ENCODE measurements around the gene FAM163B.

FAM163B gene

DNA sequence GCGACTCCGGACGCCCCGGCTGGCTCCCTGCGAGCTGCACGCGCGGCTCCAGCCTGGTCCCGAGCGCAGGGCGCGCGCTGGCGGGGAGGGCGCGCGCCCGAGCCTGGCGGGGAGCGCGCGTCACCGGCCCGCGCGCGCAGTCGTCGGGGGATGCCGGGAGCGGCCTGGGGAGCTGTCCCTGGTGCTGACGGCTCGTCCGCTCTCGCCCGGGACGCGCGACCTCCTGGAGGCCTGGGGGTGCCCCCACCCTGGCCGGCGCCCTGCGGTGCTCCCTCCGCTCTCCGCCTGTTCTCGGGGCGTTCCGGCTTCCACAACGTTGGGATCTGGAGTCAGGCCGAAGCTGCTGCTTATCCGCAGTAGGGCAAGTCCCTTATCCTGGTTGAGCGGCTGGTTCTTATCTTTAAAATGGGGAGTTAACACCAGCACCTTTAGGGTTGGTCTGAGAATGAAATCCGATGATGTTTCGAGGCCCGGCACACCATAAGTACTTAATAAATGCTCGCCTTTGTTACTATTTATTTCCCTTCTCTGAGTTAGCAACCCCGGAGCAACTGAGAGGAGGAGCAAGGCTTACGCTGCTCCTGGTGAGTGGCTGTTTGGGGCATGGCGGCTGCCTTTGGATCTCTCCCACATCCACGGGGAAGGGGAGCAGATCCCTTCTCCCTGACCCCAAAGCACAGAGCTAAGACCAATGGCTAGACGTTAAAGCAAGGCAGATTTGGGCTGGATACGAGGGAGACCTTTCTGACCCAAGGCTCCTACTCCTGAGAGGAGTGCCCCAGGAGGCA, at the start of gene FAM163B:
Gene FAM163B (minus strand): TSS at position 79 of the 788 bp plus-strand sequence. CDS start 29,166 bp downstream, outside the sequence.
- DNase-seq = no peak

DNA sequence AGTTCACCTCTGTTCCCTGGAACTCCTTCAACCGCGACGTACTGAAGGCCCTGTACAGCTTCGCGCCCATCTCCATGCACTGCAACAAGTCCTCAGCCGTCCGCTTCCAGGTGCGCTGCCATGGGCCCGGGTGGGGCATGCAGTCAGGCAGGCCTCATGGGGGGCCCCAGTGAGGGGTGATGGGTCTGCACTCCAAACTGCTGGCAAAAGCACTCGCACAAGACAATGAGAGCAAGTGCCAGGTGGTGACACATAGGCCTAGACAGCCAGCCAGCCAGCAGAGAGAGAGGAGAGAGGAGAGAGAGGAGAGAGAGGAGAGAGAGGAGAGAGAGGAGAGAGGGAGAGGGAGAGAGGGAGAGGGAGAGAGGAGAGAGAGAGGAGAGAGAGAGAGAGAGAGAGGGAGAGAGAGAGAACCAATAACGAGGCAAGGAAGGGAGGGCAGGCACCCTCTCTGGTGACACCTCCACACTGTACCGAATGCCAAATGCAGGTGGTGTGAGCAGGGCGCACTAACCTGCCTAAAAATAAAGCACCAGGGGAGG, 48.0 kb upstream of the FAM163B start:
- no peak for DNase-seq

DNA sequence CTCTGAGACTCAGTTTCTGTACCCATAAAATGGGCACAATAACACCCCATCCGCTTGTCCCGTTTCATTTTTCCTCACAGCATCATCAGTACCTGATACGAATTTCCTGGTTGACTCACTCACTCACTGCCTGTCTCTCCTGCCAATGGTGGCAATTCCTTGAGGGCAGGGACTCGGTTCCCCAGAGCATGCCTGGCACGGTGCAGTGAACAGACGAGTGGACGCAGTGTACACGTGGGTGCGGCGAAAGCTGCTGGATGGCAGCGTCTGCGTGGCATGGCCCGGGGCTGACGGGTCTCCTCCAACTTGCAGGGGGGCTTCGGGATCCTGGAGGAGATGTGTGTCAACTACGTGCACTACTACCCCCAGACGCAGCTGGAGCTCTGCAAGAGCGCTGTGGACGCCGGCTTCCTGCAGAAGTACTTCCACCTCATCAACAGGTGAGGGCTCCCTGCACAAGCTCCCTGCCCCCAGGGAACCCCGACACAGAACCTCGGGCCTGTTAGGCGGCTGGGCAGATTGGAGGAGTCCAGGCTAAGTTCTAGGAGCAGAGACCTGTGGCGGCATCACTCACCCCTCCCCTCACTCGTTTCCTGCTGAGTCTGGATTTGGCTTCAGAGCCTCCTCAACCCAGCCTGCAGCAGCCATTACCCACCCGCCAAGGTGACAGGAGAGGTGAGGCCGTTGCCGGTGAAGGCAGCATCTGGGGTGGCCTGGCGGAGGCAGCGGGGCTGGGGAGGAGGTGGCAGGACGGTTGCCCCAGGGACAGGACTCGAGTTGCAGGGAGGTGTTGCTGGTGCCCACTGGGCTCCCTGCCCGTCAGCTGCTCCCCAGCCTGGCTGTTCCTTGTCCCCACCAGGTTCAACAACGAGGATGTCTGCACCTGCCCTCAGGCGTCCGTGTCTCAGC, 47.3 kb upstream of the FAM163B start:
- DNase-seq = no peak

DNA sequence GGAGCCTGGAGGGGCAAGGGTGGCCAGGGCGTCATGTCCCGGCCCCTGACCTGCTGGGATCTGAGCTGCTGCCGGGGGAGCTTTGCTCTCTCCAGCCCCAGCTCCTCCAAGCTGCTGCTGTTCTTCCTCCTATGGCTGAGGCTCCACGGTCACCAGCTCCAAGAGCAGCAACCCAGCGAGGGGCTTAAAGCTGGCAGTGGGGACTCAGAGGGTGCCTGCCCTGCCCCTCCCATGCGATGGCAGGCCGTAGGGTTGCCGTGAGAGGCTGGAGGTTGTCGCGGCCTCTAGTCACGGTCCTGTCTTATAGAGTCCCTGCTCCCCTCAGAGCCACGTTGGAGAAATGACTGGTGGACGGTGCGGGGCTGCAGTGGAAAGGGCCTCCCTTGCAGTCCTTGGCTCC, 46.5 kb upstream of the FAM163B start:
- DNase-seq = no peak

DNA sequence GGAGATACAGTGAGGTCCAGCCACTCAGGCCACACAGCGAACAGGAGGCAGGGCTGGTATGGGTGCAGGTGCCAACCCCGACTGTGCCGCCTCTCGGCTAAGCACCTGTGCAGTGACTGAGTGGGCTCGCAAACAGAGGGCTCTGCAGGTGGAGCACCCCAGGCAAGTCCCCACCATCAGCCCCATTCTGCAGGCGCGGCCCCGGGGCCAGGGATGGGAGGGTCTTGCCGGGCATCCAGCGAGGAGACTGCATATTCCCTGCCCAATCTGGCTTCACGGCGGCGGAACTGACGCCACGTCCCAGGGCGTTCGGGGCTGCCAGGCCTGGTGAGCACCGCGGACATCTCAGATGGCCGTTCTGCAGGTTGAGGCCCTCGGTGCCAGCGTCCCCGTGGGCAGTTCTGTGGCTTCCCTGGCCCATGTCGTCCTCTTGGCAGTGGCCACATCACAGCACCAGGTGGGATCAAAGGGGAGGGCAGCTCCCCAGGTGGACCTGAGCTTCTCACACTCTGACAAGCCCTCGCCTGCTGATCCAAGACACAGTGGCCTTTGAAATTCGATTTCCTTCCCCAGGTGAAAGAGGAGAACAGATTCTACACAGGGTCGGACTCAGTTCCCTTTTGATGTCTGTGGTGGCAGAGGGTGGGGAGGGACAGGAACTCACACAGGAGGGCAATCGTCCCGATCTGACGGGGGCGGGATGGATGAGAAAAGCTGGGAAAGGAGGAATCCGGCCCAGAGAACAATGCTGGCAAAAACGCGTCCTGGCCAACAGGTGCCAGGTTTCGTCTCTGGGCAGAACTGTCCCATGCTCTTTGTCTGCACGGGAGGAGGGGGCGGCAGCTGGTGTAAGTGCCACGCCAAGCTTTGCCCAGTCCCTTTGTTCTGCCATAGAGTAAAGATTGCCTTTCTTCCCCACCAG, 45.8 kb upstream of the FAM163B start:
- no peak for DNase-seq

DNA sequence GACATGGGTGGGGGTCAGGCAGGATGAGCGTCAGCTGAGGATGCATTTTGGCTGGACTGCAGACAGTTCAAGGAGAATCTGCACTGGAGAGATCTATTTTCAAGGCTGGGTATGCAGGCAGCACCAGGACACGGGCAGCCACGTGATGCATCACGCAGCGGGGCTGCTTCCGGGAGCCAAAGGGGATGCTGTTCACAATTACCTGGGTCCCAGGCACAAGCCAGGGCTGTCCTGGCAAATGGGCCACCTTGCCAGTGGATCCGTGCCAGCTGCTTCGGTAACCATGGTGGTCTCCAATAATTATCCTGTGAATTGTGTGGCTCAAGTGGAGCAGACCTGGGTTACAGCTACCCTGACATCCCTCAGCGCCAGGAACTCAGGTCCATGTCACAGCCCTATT, 44.4 kb upstream of the FAM163B start:
- no peak for DNase-seq

DNA sequence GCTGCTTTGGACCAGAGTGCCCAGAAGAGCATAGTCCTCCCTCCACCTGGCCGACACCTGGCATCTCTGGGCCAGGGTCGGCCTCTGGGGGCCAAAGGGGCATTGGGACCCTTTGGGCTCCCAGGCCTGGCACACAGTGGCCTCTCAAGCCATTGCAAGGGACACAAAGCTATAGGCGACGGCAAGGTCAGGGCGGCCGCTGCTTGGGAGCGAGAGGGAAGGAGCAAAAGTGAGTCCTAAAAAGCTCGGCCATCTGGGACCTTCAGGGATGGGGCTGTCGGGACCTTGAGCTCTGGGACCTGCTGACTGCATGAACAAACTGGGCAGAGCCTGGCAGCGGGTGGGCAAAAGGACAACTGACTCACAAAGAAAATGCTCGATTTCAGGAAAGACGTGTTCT, 40.8 kb upstream of the FAM163B start:
- no peak for DNase-seq

DNA sequence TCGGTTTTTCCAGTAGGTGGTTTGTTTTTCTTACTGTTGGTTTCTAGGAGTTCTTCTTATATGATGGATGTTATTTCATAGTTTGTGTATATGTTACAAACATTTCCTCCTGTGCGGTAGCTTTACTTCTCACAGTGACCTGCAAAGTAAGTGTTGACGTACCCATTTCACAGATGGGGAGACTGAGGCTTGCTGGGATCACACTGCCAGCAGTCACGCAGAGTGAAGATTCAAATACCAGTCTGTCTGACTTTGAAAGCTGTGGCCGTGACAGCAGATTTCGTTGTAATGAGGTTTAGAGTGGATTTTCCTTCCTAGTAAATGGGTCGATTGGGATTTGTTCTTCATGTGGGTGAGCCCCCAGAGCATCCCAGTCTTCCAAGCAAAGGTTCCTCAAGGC, 40.0 kb upstream of the FAM163B start:
- DNase-seq = no peak

DNA sequence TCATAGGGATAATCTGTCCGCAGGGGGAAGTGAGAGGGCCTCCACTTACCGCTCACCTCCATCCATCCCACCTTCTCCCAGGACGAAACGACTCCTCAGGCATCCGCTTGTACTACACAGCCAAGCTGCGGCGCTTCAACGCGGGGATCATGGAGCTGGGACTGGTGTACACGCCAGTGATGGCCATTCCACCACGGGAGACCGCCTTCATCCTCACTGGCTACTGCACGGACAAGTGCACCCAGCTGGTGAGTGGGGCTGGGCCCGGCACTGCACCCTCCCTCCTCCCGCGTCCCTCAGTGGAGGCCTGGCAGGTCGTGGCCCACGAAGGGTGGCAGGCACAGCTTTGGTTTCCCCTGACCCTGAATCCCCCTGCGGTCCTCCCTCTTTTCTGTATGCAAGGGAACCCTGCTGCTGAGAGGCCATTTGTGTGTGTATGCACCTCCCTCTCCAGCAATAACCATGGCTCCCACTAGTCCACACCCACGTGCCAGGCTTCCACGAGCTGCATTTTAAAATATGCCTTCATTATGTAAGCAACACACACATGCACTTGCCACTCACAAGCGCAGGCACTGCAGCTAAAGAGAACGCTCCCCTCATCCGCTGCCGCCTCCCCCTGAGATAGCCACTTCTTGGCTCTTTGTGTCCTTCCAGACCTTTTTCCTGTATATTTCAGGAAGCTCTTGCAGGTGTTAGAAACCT, 38.7 kb upstream of the FAM163B start:
- no peak for DNase-seq

DNA sequence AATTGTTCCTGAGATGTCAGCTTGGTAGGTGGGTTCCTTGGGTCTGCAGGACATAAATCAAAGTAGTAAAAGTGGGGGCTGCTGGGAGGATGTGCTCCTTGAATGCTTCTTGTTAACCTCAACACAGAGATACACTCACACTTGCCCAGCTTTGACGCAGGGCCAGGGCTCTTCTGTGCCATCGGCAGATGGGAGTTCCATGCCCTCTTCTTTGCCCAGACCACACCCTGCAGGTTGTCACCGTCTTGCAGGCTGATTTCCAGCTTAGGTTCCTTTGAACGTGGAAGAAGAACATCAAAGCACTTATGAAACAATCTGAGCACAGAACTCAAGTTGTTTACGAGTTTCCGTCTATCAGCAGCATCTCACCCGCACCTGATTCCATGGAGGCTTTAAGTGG, 38.0 kb upstream of the FAM163B start:
- no peak for DNase-seq

DNA sequence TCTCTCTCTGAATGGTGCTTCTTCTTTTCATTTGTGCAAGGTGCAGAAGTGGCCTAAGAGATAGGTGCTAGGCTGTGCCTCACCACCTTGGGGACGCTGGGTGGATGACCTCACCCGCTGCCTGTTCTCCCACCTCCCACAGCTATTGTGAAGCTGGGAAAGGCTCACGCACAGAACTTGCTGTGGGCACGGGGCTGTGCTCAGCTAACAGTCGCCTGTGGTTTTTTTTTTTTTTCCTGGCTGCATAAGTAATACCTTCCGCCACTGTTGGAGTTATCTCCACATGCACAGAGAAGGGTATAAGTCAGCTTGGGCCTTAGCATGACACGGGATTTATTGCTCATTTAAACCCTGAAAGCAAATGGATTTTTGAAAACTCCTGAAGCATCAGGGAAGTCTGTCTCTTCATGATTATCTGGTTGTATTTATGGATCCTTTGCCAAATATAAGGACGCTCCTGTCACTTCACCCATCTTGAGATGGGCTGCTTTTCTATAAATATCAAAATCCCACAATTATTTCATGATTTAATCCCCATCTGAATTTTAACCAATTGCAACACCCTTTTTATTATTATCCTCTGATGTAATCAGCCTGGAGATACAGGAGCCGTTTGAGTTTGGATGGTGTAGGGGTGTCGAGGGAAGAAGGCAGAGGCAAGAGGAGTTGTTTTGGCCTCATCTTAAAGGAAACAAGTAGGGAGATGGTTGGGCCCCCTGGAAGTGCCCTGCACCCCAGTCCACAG, 36.0 kb upstream of the FAM163B start:
- DNase-seq = no peak

DNA sequence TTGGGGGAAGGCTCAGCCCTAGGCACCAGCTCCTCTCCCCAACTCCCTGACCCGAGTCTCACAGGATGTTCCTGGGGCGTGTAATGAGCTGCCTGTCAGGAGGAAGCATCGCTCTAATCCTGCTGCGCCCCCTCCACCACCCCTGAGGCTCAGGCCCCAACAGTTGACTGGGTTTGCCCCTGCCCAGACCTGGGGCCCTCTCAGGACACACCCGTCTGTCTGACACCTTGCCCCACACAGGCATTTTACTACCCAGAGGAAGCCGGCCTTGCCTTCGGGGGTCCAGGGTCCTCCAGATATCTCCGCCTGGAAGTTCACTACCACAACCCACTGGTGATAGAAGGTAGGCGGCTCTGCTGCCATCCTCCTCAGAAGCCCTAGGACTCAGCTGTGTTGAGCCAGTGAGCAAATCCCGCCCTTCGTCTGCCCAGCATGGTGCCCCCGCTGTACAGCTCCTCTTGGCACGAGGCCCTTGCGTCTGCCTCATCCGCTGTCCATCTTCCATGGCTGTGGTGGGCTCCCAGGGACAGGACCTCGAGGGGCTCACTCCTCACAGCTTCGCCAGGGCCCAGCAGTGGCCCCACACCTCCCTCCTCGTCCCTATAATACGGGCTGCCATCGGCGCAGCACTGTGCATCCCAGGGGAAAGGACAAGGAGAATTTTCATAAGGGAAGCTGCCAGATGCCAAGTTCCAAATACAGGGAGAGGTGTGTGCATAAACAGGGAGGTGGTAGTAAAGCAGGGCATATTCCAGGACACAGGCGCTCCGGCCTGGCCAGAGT, 35.0 kb upstream of the FAM163B start:
- DNase-seq = no peak

DNA sequence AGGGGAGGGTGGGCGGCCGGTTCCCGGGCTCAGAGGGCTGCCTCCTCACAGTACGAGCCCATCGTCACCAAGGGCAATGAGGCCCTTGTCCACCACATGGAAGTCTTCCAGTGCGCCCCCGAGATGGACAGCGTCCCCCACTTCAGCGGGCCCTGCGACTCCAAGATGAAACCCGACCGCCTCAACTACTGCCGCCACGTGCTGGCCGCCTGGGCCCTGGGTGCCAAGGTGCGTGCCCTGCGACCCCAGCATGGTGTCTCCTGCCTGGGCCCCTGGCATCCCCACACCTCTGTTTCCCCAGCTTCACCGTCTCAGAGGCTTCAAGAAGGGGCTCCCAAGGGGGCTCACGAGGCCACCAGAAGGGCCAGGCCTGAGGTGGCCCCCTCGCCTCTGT, 34.2 kb upstream of the FAM163B start:
- no peak for DNase-seq

DNA sequence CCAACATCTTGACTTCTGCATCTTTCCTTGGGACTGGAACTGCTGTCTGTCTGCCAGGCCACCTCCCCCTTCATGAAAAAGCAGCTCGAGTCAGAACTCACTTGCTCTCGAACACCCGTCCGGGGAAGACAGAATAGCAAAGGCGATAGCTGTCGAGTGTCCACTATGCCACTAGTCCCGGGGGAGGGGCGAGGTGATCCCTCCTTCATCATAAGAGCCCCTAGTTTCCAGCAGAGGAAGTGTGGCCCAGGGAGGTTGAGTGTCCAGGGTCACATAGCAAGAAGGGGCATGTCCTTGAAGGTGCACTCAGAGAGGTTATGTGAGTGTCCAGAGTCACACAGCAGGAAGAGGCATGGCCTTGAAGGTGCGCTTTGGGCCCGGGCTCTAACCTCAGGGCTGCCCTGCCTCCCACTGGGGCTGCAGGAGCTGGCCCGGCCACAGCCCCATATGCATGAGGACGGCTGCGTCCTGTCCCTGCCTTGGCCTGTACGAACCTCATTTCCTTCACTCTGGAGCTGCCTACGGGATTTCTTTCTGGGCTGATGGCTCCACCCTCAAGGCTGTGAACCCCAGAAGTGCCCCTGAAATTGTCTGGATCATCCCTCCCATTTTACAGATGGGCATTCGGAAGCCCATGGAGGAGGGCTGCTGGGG, 33.6 kb upstream of the FAM163B start:
- DNase-seq = no peak

DNA sequence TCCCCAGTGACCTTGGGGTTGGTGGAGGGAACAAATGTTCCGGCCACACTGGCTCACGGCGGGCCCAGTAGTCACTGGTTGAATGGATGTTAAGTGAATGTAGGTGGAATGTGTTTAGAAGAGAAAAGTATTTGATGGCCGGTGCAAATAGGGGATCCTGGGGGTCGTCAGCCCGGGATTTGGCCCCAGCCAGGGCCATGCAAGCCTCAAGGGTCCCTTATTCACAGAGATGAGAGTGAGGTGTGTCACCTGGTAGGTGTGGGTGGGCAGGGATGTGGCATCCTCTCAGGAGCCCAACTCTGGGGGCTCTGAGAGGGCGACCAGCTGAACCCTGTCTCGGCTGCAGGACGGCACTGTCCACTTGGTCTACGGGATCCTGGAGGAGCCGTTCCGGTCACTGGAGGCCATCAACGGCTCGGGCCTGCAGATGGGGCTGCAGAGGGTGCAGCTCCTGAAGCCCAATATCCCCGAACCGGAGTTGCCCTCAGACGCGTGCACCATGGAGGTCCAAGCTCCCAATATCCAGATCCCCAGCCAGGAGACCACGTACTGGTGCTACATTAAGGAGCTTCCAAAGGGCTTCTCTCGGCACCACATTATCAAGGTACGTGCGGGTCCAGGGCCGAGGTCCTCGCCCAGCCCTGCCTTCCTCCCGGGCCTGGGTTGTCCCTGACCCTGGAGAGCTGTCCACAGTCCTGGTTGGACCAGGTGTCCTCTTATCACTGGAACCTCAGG, 32.8 kb upstream of the FAM163B start:
- DNase-seq = no peak

DNA sequence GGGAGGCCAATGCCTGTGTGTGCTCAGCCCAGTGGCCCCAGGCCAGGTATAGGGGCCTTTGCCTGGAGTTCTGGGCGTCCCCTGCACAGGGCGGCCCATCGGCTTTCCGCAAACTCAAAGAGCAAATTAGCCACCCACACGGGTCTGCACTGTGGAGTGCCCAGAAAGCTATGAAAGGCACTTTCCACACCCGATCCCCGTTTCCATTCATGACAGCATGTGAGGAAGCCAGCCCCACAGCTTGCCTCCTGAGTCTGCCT, 32.1 kb upstream of the FAM163B start:
- DNase-seq = no peak

DNA sequence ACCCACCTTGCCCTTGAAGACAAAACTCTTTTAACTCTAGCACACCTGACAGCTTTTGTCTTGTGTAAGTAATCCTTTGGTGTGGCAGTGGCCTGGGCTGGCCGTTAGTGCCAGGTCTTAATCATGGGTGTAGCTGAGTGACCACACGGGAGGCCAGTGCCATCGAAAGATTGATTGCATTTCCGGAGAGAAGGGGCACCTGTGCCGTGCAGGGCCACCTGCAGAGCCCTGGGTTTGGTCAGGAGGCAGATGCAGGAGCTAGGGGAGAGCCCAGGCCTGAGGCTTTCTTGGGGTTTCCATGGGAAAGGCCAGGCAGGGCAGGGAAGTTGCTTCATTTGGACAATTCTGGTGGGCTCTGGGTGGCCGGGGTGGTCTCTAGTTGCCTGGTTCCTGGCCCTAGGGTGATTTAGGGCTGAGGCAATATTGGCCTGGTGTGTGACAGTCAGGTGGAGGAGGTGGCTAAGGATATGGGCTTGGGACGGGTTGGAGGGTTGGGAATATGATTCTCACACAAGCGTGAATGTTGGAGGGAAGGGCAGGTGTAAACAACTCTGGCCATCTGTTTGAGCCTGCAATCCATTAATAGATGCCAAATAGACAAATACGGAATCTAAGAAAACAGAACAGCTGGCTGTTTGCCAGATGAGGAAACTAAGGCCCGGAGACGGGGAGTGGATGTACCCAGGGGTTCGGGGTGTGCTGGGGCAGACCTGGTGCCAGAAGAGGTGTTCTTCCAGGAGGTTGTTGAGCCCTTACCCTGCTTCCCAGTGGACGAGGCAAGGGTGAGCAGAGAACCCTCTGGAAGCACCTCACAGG, 31.6 kb upstream of the FAM163B start:
- no peak for DNase-seq

DNA sequence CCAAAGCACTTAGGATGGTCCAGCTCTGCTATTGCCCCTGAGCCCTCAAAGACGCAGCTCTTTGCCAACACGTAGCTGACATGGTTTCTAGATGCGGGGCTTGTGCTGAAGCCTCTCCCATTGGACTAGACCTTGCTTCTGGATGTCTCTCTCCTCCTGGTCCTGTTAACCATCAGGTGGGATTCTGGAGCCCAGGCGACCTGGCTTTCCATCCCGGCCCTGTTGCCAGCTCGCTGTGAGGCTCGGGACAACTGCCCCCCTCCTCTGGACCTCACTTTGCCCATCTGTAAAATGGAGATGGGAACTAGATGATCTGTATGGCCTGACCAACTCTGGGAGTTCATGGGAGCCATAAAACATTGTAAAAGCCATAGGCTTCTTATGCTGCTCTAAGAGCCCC, 31.0 kb upstream of the FAM163B start:
- no peak for DNase-seq

DNA sequence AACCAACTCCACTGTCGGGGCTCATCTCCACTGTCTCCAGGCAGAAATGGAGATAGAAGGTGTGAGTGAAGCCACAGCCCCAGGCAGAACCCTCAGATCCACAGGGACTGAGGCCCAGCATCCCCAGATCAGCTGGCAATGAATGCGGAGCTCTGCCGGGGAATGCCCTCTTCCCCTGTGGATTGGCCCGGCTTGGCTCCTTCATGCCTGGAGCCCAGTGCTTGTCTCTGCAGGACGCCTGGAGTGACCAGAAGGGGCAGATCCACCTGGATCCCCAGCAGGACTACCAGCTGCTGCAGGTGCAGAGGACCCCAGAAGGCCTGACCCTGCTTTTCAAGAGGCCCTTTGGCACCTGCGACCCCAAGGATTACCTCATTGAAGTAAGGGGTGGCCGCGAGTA, 30.4 kb upstream of the FAM163B start:
- no peak for DNase-seq

Data from inflammatory macrophage treated with lipopolysaccharide for 1 hour (primary cell).